ENCODE data around the gene NPEPPS. TPM values are rescaled to one million over a fixed set of nuclear protein-coding genes. Genes with fewer than 3 reads are reported as not detected.

NPEPPS gene
- total RNA-seq, 1 donor from 2014 or later: 143 TPM

- Histone ChIP-seq H3K4me3 (ENCODE audit: insufficient read depth, low read depth, low read length) (no peak overlapping the region), H3K9ac (ENCODE audit: low read length) (peak overlapping the region; percentile 42), H3K4me2 (ENCODE audit: low read length) (peak overlapping the region; percentile 33), H3K9me3 (ENCODE audit: insufficient read depth, low read depth, low read length) (no peaks in the 10 kb centered on the region), H2AFZ (ENCODE audit: low read depth, low read length) (no peak overlapping the region), H3K36me3 (ENCODE audit: insufficient read depth, low read length) (peaks cover 27% of the 10 kb centered on the region), H3K4me1 (ENCODE audit: insufficient read depth, low read length) (peaks cover 10% of the 10 kb centered on the region), H3K27me3 (ENCODE audit: insufficient read depth, low read length) (no peaks in the 10 kb centered on the region), H4K20me1 (ENCODE audit: insufficient read depth, low read length) (peaks cover 6% of the 10 kb centered on the region), H3K27ac (ENCODE audit: low read depth, low read length) (peak overlapping the region; percentile 64), H3K79me2 (ENCODE audit: insufficient read depth, low read length) (no peaks in the 10 kb centered on the region)
- Mint-ChIP-seq H3K27me3 (ENCODE audit: low read depth, unreplicated experiment) (no peaks in the 10 kb centered on the region), H3K4me3 (ENCODE audit: unreplicated experiment) (no peak overlapping the region), H3K36me3 (ENCODE audit: low read depth, unreplicated experiment) (peaks cover 2% of the 10 kb centered on the region), H3K4me1 (ENCODE audit: low read depth, unreplicated experiment) (peaks cover under 1% of the 10 kb centered on the region), H3K27ac (ENCODE audit: unreplicated experiment) (no peak overlapping the region), H3K9me3 (ENCODE audit: unreplicated experiment) (no peaks in the 10 kb centered on the region)
- FAIRE-seq: no peak
- TF ChIP-seq EZH2 (IDR thresholded peaks at IDR 0.05; ENCODE audit: insufficient read depth, low read length) (no peak), CTCF (IDR thresholded peaks at IDR 0.05; ENCODE audit: insufficient read depth, low read depth, low read length) (no peak)
- no peak for DNase-seq (ENCODE audit: low read depth)
Measured at GRCh38 chr17:47605011-47605410, 74.1 kb downstream of the NPEPPS start.

GRCh38 chr17:47607481-47607880 lies 76.6 kb downstream of the NPEPPS start:
- H3K4me3 Mint-ChIP-seq (ENCODE audit: unreplicated experiment): no peak overlapping the region
- DNase-seq (ENCODE audit: low read depth) (no peak), FAIRE-seq (no peak)
- TF ChIP-seq EZH2 (IDR thresholded peaks at IDR 0.05; ENCODE audit: insufficient read depth, low read length): no peak
- TF ChIP-seq CTCF (IDR thresholded peaks at IDR 0.05; ENCODE audit: insufficient read depth, low read depth, low read length): no peak
- no peaks in the 10 kb centered on the region for H3K79me2 ChIP-seq (ENCODE audit: insufficient read depth, low read length)
- no peak overlapping the region for H3K27ac ChIP-seq (ENCODE audit: low read depth, low read length)
- H3K27me3 ChIP-seq (ENCODE audit: insufficient read depth, low read length): no peaks in the 10 kb centered on the region
- H3K4me1 Mint-ChIP-seq (ENCODE audit: low read depth, unreplicated experiment): peaks cover 3% of the 10 kb centered on the region
- H3K36me3 Mint-ChIP-seq (ENCODE audit: low read depth, unreplicated experiment): peaks cover 4% of the 10 kb centered on the region
- H3K27ac Mint-ChIP-seq (ENCODE audit: unreplicated experiment): no peak overlapping the region
- no peak overlapping the region for H3K4me3 ChIP-seq (ENCODE audit: insufficient read depth, low read depth, low read length)
- H3K36me3 ChIP-seq (ENCODE audit: insufficient read depth, low read length): peaks cover 22% of the 10 kb centered on the region
- H3K9ac ChIP-seq (ENCODE audit: low read length): no peak overlapping the region
- H3K4me2 ChIP-seq (ENCODE audit: low read length): no peak overlapping the region
- H2AFZ ChIP-seq (ENCODE audit: low read depth, low read length): no peak overlapping the region
- no peaks in the 10 kb centered on the region for H3K9me3 Mint-ChIP-seq (ENCODE audit: unreplicated experiment)
- H4K20me1 ChIP-seq (ENCODE audit: insufficient read depth, low read length): peaks cover 6% of the 10 kb centered on the region
- H3K27me3 Mint-ChIP-seq (ENCODE audit: low read depth, unreplicated experiment): no peaks in the 10 kb centered on the region
- H3K4me1 ChIP-seq (ENCODE audit: insufficient read depth, low read length): peaks cover 13% of the 10 kb centered on the region
- no peaks in the 10 kb centered on the region for H3K9me3 ChIP-seq (ENCODE audit: insufficient read depth, low read depth, low read length)
